GM12878 (cell line): Measurements from ENCODE around the gene PTPRJ. TPM values are rescaled to one million over a fixed set of nuclear protein-coding genes. Genes with fewer than 3 reads are reported as not detected.

Experiments
- ATAC-seq: fragments of 200-7000 bp; cut with Tn5 transposase; 3 replicates; pipeline ENCODE4 v1.9.1; 2020; ENCODE audit warnings: mild to moderate bottlenecking, moderate library complexity
- BruUV-seq: library from RNA; stranded (reverse); fragments of 400-500 nt; replicated peaks from 2 replicates; lab custom pipeline; 2021; lab: Mats Ljungman, UMichigan
- CTCF ChIA-PET: fragments of 300-600 bp; sonication (Branson Sonifier 250); formaldehyde crosslinking; extraction: SDS; loops from one replicate; lab custom pipeline; 2021; ENCODE audit warnings: inconsistent platforms; lab: Yijun Ruan, JAX
- POLR2A ChIA-PET: fragments of 350-600 bp; formaldehyde crosslinking; extraction: SDS; loops from one replicate; lab custom pipeline; 2021; ENCODE audit warnings: inconsistent platforms; lab: Charles Lee
- RAD21 ChIA-PET: fragments of 300-600 bp; sonication (Branson Sonifier 250); formaldehyde crosslinking; loops from one replicate; lab custom pipeline; 2023; ENCODE audit warnings: antibody characterized with exemption; ENCODE audit not compliant: unreplicated experiment; lab: Charles Lee
- SMC1A ChIA-PET: fragments of 300-600 bp; sonication (Branson Sonifier 250); formaldehyde crosslinking; loops from one replicate; lab custom pipeline; 2023; ENCODE audit not compliant: unreplicated experiment, uncharacterized antibody; lab: Charles Lee
- DNase-seq: peaks from one replicate; pipeline ENCODE4 v3.0.0-alpha.2; 2011; ENCODE audit warnings: low read depth, low spot score
- FAIRE-seq: peaks from 3 replicates; lab custom pipeline; 2011; peaks lifted over from hg19 to GRCh38; lab: Jason Lieb, UNC
- H2AFZ ChIP-seq: 2 replicates; pipeline ENCODE4 v1.6.0; 2011; ENCODE audit warnings: low read depth, low read length, control low read depth; ENCODE audit not compliant: control insufficient read depth
- H3K27ac ChIP-seq: 2 replicates; pipeline ENCODE4 v1.5.1; 2011; ENCODE audit warnings: control low read depth; ENCODE audit not compliant: control insufficient read depth, insufficient read depth
- H3K27me3 ChIP-seq, 2 experiments: replicated peaks in 1 of 2; 2 replicates each; pipeline versions ENCODE4 v1.6.0 to v1.6.1; 2011; ENCODE audit warnings: low read length in 1 of 2; ENCODE audit not compliant: control insufficient read depth in 2 of 2, insufficient read depth in 2 of 2
- H3K36me3 ChIP-seq, 2 experiments: 2 replicates each; pipeline ENCODE4 v1.5.1; 2011; ENCODE audit warnings: low read length in 1 of 2; ENCODE audit not compliant: control insufficient read depth in 2 of 2, insufficient read depth in 2 of 2
- H3K4me1 ChIP-seq: 2 replicates; pipeline ENCODE4 v1.6.1; 2011; ENCODE audit warnings: mild to moderate bottlenecking, low read length, moderate library complexity, mixed read lengths; ENCODE audit not compliant: control insufficient read depth, insufficient read depth
- H3K4me2 ChIP-seq: 2 replicates; pipeline ENCODE4 v1.6.0; 2011; ENCODE audit warnings: control low read depth; ENCODE audit not compliant: control insufficient read depth, insufficient read depth
- H3K4me3 ChIP-seq: fragments of 200-600 bp; sonication (generic); 2 replicates; pipeline ENCODE4 v1.5.1; 2016
- H3K79me2 ChIP-seq: 2 replicates; pipeline ENCODE4 v1.6.0; 2011; ENCODE audit warnings: low read length; ENCODE audit not compliant: control insufficient read depth, insufficient read depth
- H3K9ac ChIP-seq: 2 replicates; pipeline ENCODE4 v1.8.0; 2011; ENCODE audit warnings: low read length, control low read depth, mixed read lengths; ENCODE audit not compliant: control insufficient read depth, insufficient read depth
- H3K9me3 ChIP-seq: replicated peaks from 3 replicates; pipeline ENCODE4 v1.5.1; 2011; ENCODE audit warnings: mild to moderate bottlenecking, low read length; ENCODE audit not compliant: control insufficient read depth, insufficient read depth
- H4K20me1 ChIP-seq: 2 replicates; pipeline ENCODE4 v1.6.0; 2011; ENCODE audit not compliant: control insufficient read depth, insufficient read depth
- BACH1 ChIP-seq: fragments of 450-650 bp; IDR thresholded peaks from 2 replicates; pipeline ENCODE4 v1.6.1; 2017; ENCODE audit warnings: mild to moderate bottlenecking, borderline replicate concordance
- CBFB ChIP-seq: IDR thresholded peaks from 2 replicates; pipeline ENCODE4 v1.6.1; 2016; ENCODE audit warnings: antibody characterized with exemption, low read depth
- CEBPB ChIP-seq, 2 experiments: fragments of 150-350 bp in 1 of 2; IDR thresholded peaks; 2 replicates each; pipeline ENCODE4 v1.6.1; 2012 to 2014; ENCODE audit warnings: low read depth in 2 of 2, low read length in 2 of 2, borderline replicate concordance in 1 of 2, inconsistent platforms in 1 of 2
- ETV6 ChIP-seq, 2 experiments: fragments of 450-650 bp in 1 of 2; IDR thresholded peaks in 1 of 2; conservative IDR thresholded peaks in 1 of 2; 2 replicates each; pipeline ENCODE4 v1.6.1; 2014; ENCODE audit warnings: antibody characterized with exemption in 1 of 2, borderline replicate concordance in 1 of 2, low read depth in 1 of 2, mild to moderate bottlenecking in 1 of 2, moderate library complexity in 1 of 2
- HDAC6 ChIP-seq: fragments of 200-600 bp; sonication (generic); IDR thresholded peaks from one replicate; pipeline ENCODE4 v1.8.0; 2017; ENCODE audit warnings: antibody characterized with exemption; ENCODE audit not compliant: unreplicated experiment
- RAD21 ChIP-seq: IDR thresholded peaks from 2 replicates; pipeline ENCODE4 v1.6.1; 2011; ENCODE audit warnings: mild to moderate bottlenecking, low read depth, low read length, moderate library complexity; ENCODE audit not compliant: insufficient read depth
- RAD51 ChIP-seq: fragments of 450-650 bp; IDR thresholded peaks from 2 replicates; pipeline ENCODE4 v1.6.1; 2016; ENCODE audit warnings: moderate library complexity, mild to moderate bottlenecking, inconsistent platforms
- SIN3A ChIP-seq: IDR thresholded peaks from 2 replicates; pipeline ENCODE4 v1.6.1; 2012; ENCODE audit warnings: low read depth, low read length, improper control_type of control experiment
- SREBF1 ChIP-seq: IDR thresholded peaks from 2 replicates; pipeline ENCODE4 v1.6.1; 2012; ENCODE audit warnings: mild to moderate bottlenecking, low read length
- TCF7 ChIP-seq: IDR thresholded peaks from 2 replicates; pipeline ENCODE4 v1.6.1; 2014; ENCODE audit warnings: antibody characterized with exemption, borderline replicate concordance
- ZBED1 ChIP-seq: IDR thresholded peaks from 2 replicates; pipeline ENCODE4 v1.6.1; 2016; ENCODE audit warnings: borderline replicate concordance
- WGBS: methylation state at CpG from one replicate; pipeline ENCODE4 v1.1.6; 2016; ENCODE audit warnings: low lambda C conversion rate; ENCODE audit not compliant: insufficient replicate concordance, insufficient coverage; ENCODE audit errors: missing lambda C conversion rate; 5-methylcytosine and 5-hydroxymethylcytosine counted together
- in situ Hi-C: fragments of 300-500 bp; cut with MboI; formaldehyde crosslinking; loops from 9 replicates; pipeline ENCODE4 v1.14.3; 2018; ENCODE audit warnings: mixed read lengths
- intact Hi-C: fragments of 100-400 bp; cut with micrococcal nuclease; formaldehyde crosslinking; loops from one replicate; pipeline ENCODE4 v1.14.2; 2022; ENCODE audit not compliant: unreplicated experiment
- polyA plus RNA-seq, 11 experiments: library from polyadenylated mRNA; depleted of rRNA in 4 of 11; unstranded in 6 of 11; stranded (reverse) in 5 of 11; fragments of >200 nt; fragmentation: Nextera tagmentation in 4 of 11; fragmentation: Illumina TruSeq in 1 of 11; extraction: Ambion mirVana in 4 of 11; extraction: Trizol in 1 of 11; gene quantifications; 1 replicate in 1 of 11; 2 replicates in 10 of 11; pipeline versions ENCODE4 v1.2.1 to v1.2.3, GENCODE V29; 2011 to 2016; ENCODE audit warnings: inconsistent platforms in 2 of 11, missing spikeins in 2 of 11, low read depth in 1 of 11
- total RNA-seq, 4 experiments: library from RNA; depleted of rRNA in 3 of 4; stranded (reverse); fragments of >200 nt in 3 of 4; fragmentation: Illumina TruSeq in 1 of 4; extraction: Trizol in 1 of 4; gene quantifications; 2 replicates each; pipeline versions ENCODE4 v1.2.1 to v1.2.3, GENCODE V29; 2013 to 2021
- TF ChIP-seq, protein P1 (sequence below): IDR thresholded peaks from 2 replicates; pipeline ENCODE4 v1.6.1; 2012; ENCODE audit warnings: low read depth, low read length, improper control_type of control experiment
- TF ChIP-seq, protein P2 (sequence below): IDR thresholded peaks from 2 replicates; pipeline ENCODE4 v1.6.1; 2011; ENCODE audit warnings: mild to moderate bottlenecking, low read depth, low read length, moderate library complexity; ENCODE audit not compliant: insufficient replicate concordance
- TF ChIP-seq, protein P3 (sequence below): fragments of 450-650 bp; IDR thresholded peaks from 2 replicates; pipeline ENCODE4 v1.6.1; 2016; ENCODE audit warnings: mild to moderate bottlenecking, moderate library complexity, borderline replicate concordance

Gene PTPRJ
- total and polyA plus RNA-seq, 10 of the 15 experiments (the other 5 are each of a cell fraction or from before 2014, with no cell fraction given): 0.22 to 22.4 (median 7.4) TPM

DNA sequence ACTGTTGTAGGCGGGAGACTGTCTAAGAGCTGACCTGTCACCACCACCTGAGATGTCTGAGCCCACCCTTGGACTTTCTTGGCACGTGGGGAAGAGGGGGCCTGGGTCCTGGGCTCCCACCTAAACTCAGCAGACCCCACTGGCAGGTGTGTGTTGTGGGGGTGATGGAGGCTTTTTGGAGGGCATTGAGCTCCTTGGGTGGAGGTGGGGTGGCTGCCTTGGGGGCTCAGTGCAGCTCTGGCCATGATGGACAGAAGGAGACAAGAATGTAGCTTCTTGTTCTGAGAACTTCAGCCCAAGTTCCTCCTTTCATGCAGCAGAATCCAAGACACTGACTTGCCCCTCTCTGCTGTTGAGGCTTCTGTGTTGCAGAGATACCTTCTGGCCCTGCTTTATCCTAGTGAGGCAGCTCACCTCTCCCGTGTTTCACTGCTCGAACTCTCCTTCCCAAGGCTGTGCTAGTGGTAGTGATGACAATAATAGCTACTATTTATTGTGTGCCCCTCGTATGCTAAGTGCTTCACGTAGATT, 119.6 kb downstream of the PTPRJ start:
- Histone ChIP-seq H3K27ac (no peak overlapping the region), H2AFZ (no peak overlapping the region), H3K9ac (no peak overlapping the region), H3K27me3 (no peaks in the 10 kb centered on the region), H3K36me3 (no peaks in the 10 kb centered on the region), H3K4me1 (peaks cover 17% of the 10 kb centered on the region), H3K79me2 (peaks cover 2% of the 10 kb centered on the region; the same call in 1 of the 2 replicates), H4K20me1 (no peaks in the 10 kb centered on the region; the same call in 1 of the 2 replicates), H3K4me3 (no peak overlapping the region), H3K9me3 (no peaks in the 10 kb centered on the region), H3K4me2 (no peak overlapping the region)
- DNase-seq: no peak
- ATAC-seq: no peak
- no peak for FAIRE-seq
- ChIA-PET POLR2A (no interaction called here), SMC1A (interaction anchor here (0.9 to 1.1 kb wide), 2 partner anchors 36 to 94 kb away, joined by 3 read pairs; no protein-coding TSS in a partner anchor), RAD21 (interaction anchor here (1.2 kb wide), 1 partner anchor 20 kb away, joined by 3 read pairs; no protein-coding TSS in a partner anchor), CTCF (interaction anchor here (1.9 kb wide), 2 partner anchors 26 to 165 kb away, joined by 4 to 9 read pairs; no protein-coding TSS in a partner anchor)
- no TSS peak for BruUV-seq
- intact Hi-C loops: no loop called here
- TF ChIP-seq HDAC6 (no peak), RAD51 (no peak), ETV6 (conservative IDR thresholded peaks at IDR 0.05 in 1 of 2, IDR thresholded peaks at IDR 0.05 in 1 of 2; ENCODE audit: borderline replicate concordance in 1 of 2, low read depth in 1 of 2) (no peak), CBFB (no peak), BACH1 (no peak), ZBED1 (no peak), CEBPB (IDR thresholded peaks at IDR 0.05; ENCODE audit: borderline replicate concordance in 1 of 2, low read depth in 2 of 2, low read length in 2 of 2) (no peak), SREBF1 (no peak), SIN3A (no peak), RAD21 (no peak), TCF7 (no peak)
- TF ChIP-seq, protein P1, sequence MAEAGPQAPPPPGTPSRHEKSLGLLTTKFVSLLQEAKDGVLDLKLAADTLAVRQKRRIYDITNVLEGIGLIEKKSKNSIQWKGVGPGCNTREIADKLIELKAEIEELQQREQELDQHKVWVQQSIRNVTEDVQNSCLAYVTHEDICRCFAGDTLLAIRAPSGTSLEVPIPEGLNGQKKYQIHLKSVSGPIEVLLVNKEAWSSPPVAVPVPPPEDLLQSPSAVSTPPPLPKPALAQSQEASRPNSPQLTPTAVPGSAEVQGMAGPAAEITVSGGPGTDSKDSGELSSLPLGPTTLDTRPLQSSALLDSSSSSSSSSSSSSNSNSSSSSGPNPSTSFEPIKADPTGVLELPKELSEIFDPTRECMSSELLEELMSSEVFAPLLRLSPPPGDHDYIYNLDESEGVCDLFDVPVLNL: no peak
- TF ChIP-seq, protein P2, sequence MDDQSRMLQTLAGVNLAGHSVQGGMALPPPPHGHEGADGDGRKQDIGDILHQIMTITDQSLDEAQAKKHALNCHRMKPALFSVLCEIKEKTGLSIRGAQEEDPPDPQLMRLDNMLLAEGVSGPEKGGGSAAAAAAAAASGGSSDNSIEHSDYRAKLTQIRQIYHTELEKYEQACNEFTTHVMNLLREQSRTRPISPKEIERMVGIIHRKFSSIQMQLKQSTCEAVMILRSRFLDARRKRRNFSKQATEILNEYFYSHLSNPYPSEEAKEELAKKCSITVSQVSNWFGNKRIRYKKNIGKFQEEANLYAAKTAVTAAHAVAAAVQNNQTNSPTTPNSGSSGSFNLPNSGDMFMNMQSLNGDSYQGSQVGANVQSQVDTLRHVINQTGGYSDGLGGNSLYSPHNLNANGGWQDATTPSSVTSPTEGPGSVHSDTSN: no peak
- TF ChIP-seq, protein P3, sequence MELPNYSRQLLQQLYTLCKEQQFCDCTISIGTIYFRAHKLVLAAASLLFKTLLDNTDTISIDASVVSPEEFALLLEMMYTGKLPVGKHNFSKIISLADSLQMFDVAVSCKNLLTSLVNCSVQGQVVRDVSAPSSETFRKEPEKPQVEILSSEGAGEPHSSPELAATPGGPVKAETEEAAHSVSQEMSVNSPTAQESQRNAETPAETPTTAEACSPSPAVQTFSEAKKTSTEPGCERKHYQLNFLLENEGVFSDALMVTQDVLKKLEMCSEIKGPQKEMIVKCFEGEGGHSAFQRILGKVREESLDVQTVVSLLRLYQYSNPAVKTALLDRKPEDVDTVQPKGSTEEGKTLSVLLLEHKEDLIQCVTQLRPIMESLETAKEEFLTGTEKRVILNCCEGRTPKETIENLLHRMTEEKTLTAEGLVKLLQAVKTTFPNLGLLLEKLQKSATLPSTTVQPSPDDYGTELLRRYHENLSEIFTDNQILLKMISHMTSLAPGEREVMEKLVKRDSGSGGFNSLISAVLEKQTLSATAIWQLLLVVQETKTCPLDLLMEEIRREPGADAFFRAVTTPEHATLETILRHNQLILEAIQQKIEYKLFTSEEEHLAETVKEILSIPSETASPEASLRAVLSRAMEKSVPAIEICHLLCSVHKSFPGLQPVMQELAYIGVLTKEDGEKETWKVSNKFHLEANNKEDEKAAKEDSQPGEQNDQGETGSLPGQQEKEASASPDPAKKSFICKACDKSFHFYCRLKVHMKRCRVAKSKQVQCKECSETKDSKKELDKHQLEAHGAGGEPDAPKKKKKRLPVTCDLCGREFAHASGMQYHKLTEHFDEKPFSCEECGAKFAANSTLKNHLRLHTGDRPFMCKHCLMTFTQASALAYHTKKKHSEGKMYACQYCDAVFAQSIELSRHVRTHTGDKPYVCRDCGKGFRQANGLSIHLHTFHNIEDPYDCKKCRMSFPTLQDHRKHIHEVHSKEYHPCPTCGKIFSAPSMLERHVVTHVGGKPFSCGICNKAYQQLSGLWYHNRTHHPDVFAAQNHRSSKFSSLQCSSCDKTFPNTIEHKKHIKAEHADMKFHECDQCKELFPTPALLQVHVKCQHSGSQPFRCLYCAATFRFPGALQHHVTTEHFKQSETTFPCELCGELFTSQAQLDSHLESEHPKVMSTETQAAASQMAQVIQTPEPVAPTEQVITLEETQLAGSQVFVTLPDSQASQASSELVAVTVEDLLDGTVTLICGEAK: no peak
- in situ Hi-C loops: loop anchor here (10.0 kb wide), 1 partner anchor 165 kb away; no protein-coding TSS in a partner anchor
- WGBS: 36% methylated on average over 6 of the region's 6 CpGs
